K562 (cell line): ENCODE results near the gene HSDL2. TPM values are rescaled to one million over a fixed set of nuclear protein-coding genes. Genes with fewer than 3 reads are reported as not detected.
A peak's percentile ranks its signal among the peaks of the same experiment; 100 is the strongest.

Experiments used
- ASH1L ChIP-seq: fragments of 450-650 bp; IDR thresholded peaks from 2 replicates; pipeline ENCODE4 v1.6.1; 2018; ENCODE audit warnings: borderline replicate concordance, mild to moderate bottlenecking, low read depth; ENCODE audit not compliant: partially characterized antibody
- ELF2 ChIP-seq: fragments of 250-450 bp; sonication (Bioruptor Pico); IDR thresholded peaks from 2 replicates; pipeline ENCODE4 v1.5.0; 2021; ENCODE audit warnings: mild to moderate bottlenecking
- ESRRA ChIP-seq: fragments of 450-650 bp; IDR thresholded peaks from 2 replicates; pipeline ENCODE4 v1.6.1; 2014; ENCODE audit warnings: low read depth, mild to moderate bottlenecking, moderate library complexity, borderline replicate concordance
- GABPB2 ChIP-seq: fragments of 250-450 bp; sonication (Bioruptor Pico); conservative IDR thresholded peaks from 2 replicates; pipeline ENCODE4 v1.5.1; 2021; ENCODE audit warnings: mild to moderate bottlenecking
- HDAC1 ChIP-seq, 2 experiments: fragments of 450-650 bp; IDR thresholded peaks; 2 replicates each; pipeline ENCODE4 v1.6.1; 2016 to 2017; ENCODE audit warnings: inconsistent platforms in 1 of 2, mild to moderate bottlenecking in 1 of 2, moderate library complexity in 1 of 2
- ILF3 ChIP-seq: fragments of 450-650 bp; IDR thresholded peaks from 2 replicates; pipeline ENCODE4 v1.6.1; 2018; ENCODE audit warnings: antibody characterized with exemption, mild to moderate bottlenecking, moderate library complexity, borderline replicate concordance
- KDM2B ChIP-seq: fragments of 250-450 bp; sonication (Bioruptor Pico); IDR thresholded peaks from 2 replicates; pipeline ENCODE4 v1.8.0; 2021; ENCODE audit warnings: mild to moderate bottlenecking, moderate library complexity
- L3MBTL2 ChIP-seq: fragments of 450-650 bp; IDR thresholded peaks from 2 replicates; pipeline ENCODE4 v1.6.1; 2016; ENCODE audit warnings: mild to moderate bottlenecking, moderate library complexity
- MYBL2 ChIP-seq, 2 experiments: fragments of 450-650 bp in 1 of 2; sonication (generic) in 1 of 2; formaldehyde crosslinking in 1 of 2; IDR thresholded peaks; 2 replicates each; pipeline versions ENCODE4 v1.6.1 to v1.8.1; 2017 to 2022; ENCODE audit warnings: borderline replicate concordance in 1 of 2, inconsistent platforms in 1 of 2, low read depth in 1 of 2, mild to moderate bottlenecking in 1 of 2, missing genetic modification reagents in 1 of 2, moderate library complexity in 1 of 2
- PML ChIP-seq: IDR thresholded peaks from 2 replicates; pipeline ENCODE4 v1.6.1; 2012; ENCODE audit warnings: low read length, inconsistent platforms
- PTBP1 ChIP-seq: fragments of 200-400 bp; formaldehyde crosslinking; IDR thresholded peaks from 2 replicates; pipeline ENCODE4 v1.6.1; 2017; ENCODE audit warnings: low read depth, low read length
- TEAD1 ChIP-seq, 2 experiments: fragments of 450-650 bp in 1 of 2; sonication (generic) in 1 of 2; formaldehyde crosslinking; IDR thresholded peaks; 2 replicates each; pipeline versions ENCODE4 v1.4.0 to v1.8.0; 2020 to 2022; ENCODE audit warnings: mild to moderate bottlenecking in 2 of 2, missing genetic modification reagents in 1 of 2
- ZNF12 ChIP-seq: sonication (generic); formaldehyde crosslinking; IDR thresholded peaks from 2 replicates; pipeline ENCODE4 v1.4.0; 2020; ENCODE audit warnings: mild to moderate bottlenecking, missing genetic modification reagents
- ZNF217 ChIP-seq: sonication (generic); formaldehyde crosslinking; IDR thresholded peaks from 2 replicates; pipeline ENCODE4 v1.8.0; 2022; ENCODE audit warnings: mild to moderate bottlenecking, missing genetic modification reagents
- ZNF24 ChIP-seq: fragments of 450-650 bp; IDR thresholded peaks from 2 replicates; pipeline ENCODE4 v1.6.1; 2016
- ZNF431 ChIP-seq: sonication (generic); formaldehyde crosslinking; IDR thresholded peaks from 2 replicates; pipeline ENCODE4 v1.8.0; 2022; ENCODE audit warnings: mild to moderate bottlenecking, missing genetic modification reagents
- ZNF583 ChIP-seq: fragments of 250-450 bp; sonication (Bioruptor Pico); IDR thresholded peaks from 2 replicates; pipeline ENCODE4 v1.4.0; 2020
- ZNF766 ChIP-seq: fragments of 200-800 bp; sonication (Bioruptor generic); conservative IDR thresholded peaks from 2 replicates; pipeline ENCODE4 v1.6.1; 2016; ENCODE audit warnings: missing genetic modification characterization, missing compliant biosample characterization
- ZSCAN32 ChIP-seq: fragments of 450-650 bp; formaldehyde crosslinking; IDR thresholded peaks from 2 replicates; pipeline ENCODE4 v1.4.0; 2020; ENCODE audit warnings: mild to moderate bottlenecking, moderate library complexity
- polyA plus RNA-seq, 8 experiments: library from polyadenylated mRNA; depleted of rRNA in 4 of 8; stranded (reverse) in 5 of 8; unstranded in 3 of 8; fragments of >200 nt; fragmentation: Nextera tagmentation in 2 of 8; fragmentation: Illumina TruSeq in 1 of 8; extraction: Ambion mirVana in 2 of 8; extraction: Trizol in 1 of 8; gene quantifications; 2 replicates each; pipeline versions ENCODE4 v1.2.1 to v1.2.3, GENCODE V29; 2011 to 2014; ENCODE audit warnings: inconsistent platforms in 1 of 8, missing spikeins in 1 of 8
- total RNA-seq, 7 experiments: library from RNA; depleted of rRNA in 6 of 7; stranded (reverse); fragments of >200 nt in 6 of 7; fragmentation: Illumina TruSeq in 2 of 7; extraction: Trizol in 2 of 7; gene quantifications; 2 replicates each; pipeline versions ENCODE4 v1.2.1 to v1.2.3, GENCODE V29; 2011 to 2021; ENCODE audit warnings: low replicate concordance in 1 of 7
- TF ChIP-seq, protein P1 (sequence below), 3 experiments: IDR thresholded peaks in 2 of 3; conservative IDR thresholded peaks in 1 of 3; 2 replicates each; pipeline ENCODE4 v1.5.1; 2011 to 2012; ENCODE audit warnings: low read length in 3 of 3, mild to moderate bottlenecking in 3 of 3, control low read depth in 2 of 3, improper control_type of control experiment in 1 of 3, inconsistent platforms in 1 of 3, low read depth in 1 of 3, mixed read lengths in 1 of 3, moderate library complexity in 1 of 3; ENCODE audit not compliant: insufficient read depth in 2 of 3
- TF ChIP-seq, protein P2 (sequence below): fragments of 250-450 bp; sonication (Bioruptor Pico); IDR thresholded peaks from 2 replicates; pipeline ENCODE4 v1.4.0; 2020; ENCODE audit warnings: mild to moderate bottlenecking, moderate library complexity
- TF ChIP-seq, protein P3 (sequence below): sonication (generic); formaldehyde crosslinking; IDR thresholded peaks from 2 replicates; pipeline ENCODE4 v1.9.0; 2022; ENCODE audit warnings: mild to moderate bottlenecking, missing genetic modification reagents
- TF ChIP-seq, protein P4 (sequence below): sonication (generic); formaldehyde crosslinking; IDR thresholded peaks from 2 replicates; pipeline ENCODE4 v1.8.0; 2022; ENCODE audit warnings: mild to moderate bottlenecking, missing genetic modification reagents

HSDL2 gene
- total and polyA plus RNA-seq, 9 of the 15 experiments (the other 6 are each of a cell fraction or from before 2014, with no cell fraction given): 22.8 to 74.1 (median 35.6) TPM

DNA sequence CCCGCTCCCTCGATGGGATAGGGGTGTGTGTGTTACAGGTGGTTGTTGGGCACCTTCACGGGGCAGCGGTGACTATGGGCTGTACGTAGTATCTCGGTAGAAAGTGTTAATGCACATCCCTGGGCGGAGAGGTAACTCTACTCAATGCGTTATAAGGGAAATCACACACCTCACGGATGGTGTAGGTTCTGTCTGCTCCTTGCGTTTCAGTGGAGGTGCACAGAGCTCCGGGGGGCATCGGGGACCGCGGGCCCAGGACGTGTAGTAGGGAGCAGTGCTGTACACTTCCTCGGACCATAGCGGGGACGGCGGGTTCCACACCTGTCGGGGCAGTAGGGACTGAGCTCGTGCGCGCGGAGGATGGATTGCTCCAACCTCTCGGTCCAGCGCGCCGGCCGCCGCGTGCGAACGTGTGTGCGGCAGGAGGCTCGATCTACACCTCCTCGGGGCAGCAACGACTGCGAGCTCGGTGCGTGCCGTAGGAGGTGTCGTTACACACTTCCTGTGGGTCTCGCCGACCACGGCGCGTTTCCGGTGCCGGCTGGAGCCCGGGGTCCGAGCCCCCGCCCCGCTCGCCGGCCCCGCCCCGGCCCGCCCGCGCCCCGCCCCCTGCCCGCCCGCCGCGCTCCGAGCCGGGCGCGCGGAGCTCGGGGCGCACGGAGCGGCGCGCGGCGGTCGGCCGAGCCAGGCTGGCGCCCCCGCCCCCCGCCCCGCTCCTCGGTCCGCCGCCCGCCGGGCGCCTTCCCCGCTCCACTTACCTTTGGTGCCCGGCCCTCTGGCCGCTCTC is 106.5 kb downstream of the HSDL2 start, which contains the start of gene KIAA1958 (continued):
- TF ChIP-seq HDAC1 (IDR thresholded peaks at IDR 0.05) (peak in 1 of 2 experiments; percentile 81; a peak in 2 of 4 replicates), ZNF583 (CRISPR knock-in tag) (0 out of 2 replicates have a peak, but pooled peaks have one; percentile 50), ZNF12 (peak; percentile 48; the same call in 1 of the 2 replicates), ILF3 (no peak), GABPB2 (CRISPR knock-in tag) (peak; percentile 76; the same call in 1 of the 2 replicates), ESRRA (peak; percentile 57), ELF2 (CRISPR knock-in tag) (peak; percentile 38; the same call in 1 of the 2 replicates), ZSCAN32 (peak; percentile 59), ASH1L (peak; percentile 60), ZNF24 (peak; percentile 50; the same call in 1 of the 2 replicates), ZNF217 (peak; percentile 85; the same call in 1 of the 2 replicates), PTBP1 (0 out of 2 replicates have a peak, but pooled peaks have one; percentile 29), MYBL2 (IDR thresholded peaks at IDR 0.05; ENCODE audit: low read depth) (no peak), MYBL2 (CRISPR knock-in tag; IDR thresholded peaks at IDR 0.05; ENCODE audit: borderline replicate concordance) (peak; percentile 86; the same call in 1 of the 2 replicates), ZNF431 (CRISPR knock-in tag) (peak; percentile 96), PML (peak; percentile 83), ZNF766 (CRISPR knock-in tag) (no peak), L3MBTL2 (peak; percentile 96), TEAD1 (CRISPR knock-in tag; IDR thresholded peaks at IDR 0.05) (peak; percentile 27 to 91; a peak in 2 of 4 replicates), KDM2B (CRISPR knock-in tag) (peak; percentile 66; the same call in 1 of the 2 replicates)
- TF ChIP-seq, protein P1, sequence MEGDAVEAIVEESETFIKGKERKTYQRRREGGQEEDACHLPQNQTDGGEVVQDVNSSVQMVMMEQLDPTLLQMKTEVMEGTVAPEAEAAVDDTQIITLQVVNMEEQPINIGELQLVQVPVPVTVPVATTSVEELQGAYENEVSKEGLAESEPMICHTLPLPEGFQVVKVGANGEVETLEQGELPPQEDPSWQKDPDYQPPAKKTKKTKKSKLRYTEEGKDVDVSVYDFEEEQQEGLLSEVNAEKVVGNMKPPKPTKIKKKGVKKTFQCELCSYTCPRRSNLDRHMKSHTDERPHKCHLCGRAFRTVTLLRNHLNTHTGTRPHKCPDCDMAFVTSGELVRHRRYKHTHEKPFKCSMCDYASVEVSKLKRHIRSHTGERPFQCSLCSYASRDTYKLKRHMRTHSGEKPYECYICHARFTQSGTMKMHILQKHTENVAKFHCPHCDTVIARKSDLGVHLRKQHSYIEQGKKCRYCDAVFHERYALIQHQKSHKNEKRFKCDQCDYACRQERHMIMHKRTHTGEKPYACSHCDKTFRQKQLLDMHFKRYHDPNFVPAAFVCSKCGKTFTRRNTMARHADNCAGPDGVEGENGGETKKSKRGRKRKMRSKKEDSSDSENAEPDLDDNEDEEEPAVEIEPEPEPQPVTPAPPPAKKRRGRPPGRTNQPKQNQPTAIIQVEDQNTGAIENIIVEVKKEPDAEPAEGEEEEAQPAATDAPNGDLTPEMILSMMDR (IDR thresholded peaks at IDR 0.05 in 2 of 3, conservative IDR thresholded peaks at IDR 0.05 in 1 of 3; ENCODE audit: insufficient read depth in 2 of 3, low read depth in 1 of 3, low read length in 3 of 3): 0 out of 6 replicates have a peak, but pooled peaks of 1 of the 3 experiments have one; percentile 4
- TF ChIP-seq, protein P2, sequence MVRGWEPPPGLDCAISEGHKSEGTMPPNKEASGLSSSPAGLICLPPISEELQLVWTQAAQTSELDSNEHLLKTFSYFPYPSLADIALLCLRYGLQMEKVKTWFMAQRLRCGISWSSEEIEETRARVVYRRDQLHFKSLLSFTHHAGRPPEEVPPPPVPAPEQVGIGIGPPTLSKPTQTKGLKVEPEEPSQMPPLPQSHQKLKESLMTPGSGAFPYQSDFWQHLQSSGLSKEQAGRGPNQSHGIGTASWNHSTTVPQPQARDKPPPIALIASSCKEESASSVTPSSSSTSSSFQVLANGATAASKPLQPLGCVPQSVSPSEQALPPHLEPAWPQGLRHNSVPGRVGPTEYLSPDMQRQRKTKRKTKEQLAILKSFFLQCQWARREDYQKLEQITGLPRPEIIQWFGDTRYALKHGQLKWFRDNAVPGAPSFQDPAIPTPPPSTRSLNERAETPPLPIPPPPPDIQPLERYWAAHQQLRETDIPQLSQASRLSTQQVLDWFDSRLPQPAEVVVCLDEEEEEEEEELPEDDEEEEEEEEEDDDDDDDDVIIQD (CRISPR knock-in tag): peak; percentile 30; the same call in 1 of the 2 replicates
- TF ChIP-seq, protein P3, sequence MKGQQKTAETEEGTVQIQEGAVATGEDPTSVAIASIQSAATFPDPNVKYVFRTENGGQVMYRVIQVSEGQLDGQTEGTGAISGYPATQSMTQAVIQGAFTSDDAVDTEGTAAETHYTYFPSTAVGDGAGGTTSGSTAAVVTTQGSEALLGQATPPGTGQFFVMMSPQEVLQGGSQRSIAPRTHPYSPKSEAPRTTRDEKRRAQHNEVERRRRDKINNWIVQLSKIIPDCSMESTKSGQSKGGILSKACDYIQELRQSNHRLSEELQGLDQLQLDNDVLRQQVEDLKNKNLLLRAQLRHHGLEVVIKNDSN: peak; percentile 62; the same call in 1 of the 2 replicates
- TF ChIP-seq, protein P4, sequence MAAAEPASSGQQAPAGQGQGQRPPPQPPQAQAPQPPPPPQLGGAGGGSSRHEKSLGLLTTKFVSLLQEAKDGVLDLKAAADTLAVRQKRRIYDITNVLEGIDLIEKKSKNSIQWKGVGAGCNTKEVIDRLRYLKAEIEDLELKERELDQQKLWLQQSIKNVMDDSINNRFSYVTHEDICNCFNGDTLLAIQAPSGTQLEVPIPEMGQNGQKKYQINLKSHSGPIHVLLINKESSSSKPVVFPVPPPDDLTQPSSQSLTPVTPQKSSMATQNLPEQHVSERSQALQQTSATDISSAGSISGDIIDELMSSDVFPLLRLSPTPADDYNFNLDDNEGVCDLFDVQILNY: peak; percentile 95
